Astrocyte (in vitro differentiated cells and primary cell): ENCODE data around the gene ST3GAL4. TPM values are rescaled to one million over a fixed set of nuclear protein-coding genes. Genes with fewer than 3 reads are reported as not detected.
"Not testable (repeated sequence)": the region's sequence is repeated elsewhere in the genome, so short reads cannot be mapped to it uniquely, and the experiment has no call there.

Source experiments
- DNase-seq: peaks from one replicate; pipeline ENCODE4 v3.0.0-alpha.2; 2010; ENCODE audit warnings: low read depth
- FAIRE-seq: peaks from 2 replicates; lab custom pipeline; 2011; peaks lifted over from hg19 to GRCh38; lab: Jason Lieb, UNC
- H2AFZ ChIP-seq: 2 replicates; pipeline ENCODE4 v1.6.0; 2012; ENCODE audit warnings: low read depth, low read length, inconsistent platforms
- H3K27ac ChIP-seq: 2 replicates; pipeline ENCODE4 v1.5.1; 2011; ENCODE audit warnings: low read depth, low read length, inconsistent platforms
- H3K27me3 ChIP-seq: 2 replicates; pipeline ENCODE4 v1.6.0; 2011; ENCODE audit warnings: low read length, inconsistent platforms; ENCODE audit not compliant: insufficient read depth
- H3K36me3 ChIP-seq: 2 replicates; pipeline ENCODE4 v1.5.1; 2011; ENCODE audit warnings: low read length, inconsistent platforms; ENCODE audit not compliant: insufficient read depth
- H3K4me1 ChIP-seq: 2 replicates; pipeline ENCODE4 v1.5.1; 2011; ENCODE audit warnings: low read length, inconsistent platforms; ENCODE audit not compliant: insufficient read depth
- H3K4me2 ChIP-seq: 2 replicates; pipeline ENCODE4 v1.6.0; 2012; ENCODE audit warnings: low read length, inconsistent platforms
- H3K4me3 ChIP-seq: 2 replicates; pipeline ENCODE4 v1.5.1; 2011; ENCODE audit warnings: low read depth, mild to moderate bottlenecking, low read length, inconsistent platforms; ENCODE audit not compliant: insufficient read depth
- H3K79me2 ChIP-seq: 2 replicates; pipeline ENCODE4 v1.6.0; 2012; ENCODE audit warnings: mild to moderate bottlenecking, low read length, inconsistent platforms; ENCODE audit not compliant: insufficient read depth
- H3K9ac ChIP-seq: 2 replicates; pipeline ENCODE4 v1.6.0; 2012; ENCODE audit warnings: mild to moderate bottlenecking, low read length, inconsistent platforms
- H3K9me3 ChIP-seq: 2 replicates; pipeline ENCODE4 v1.5.1; 2012; ENCODE audit warnings: low read depth, mild to moderate bottlenecking, low read length, inconsistent platforms; ENCODE audit not compliant: insufficient read depth
- H4K20me1 ChIP-seq: 2 replicates; pipeline ENCODE4 v1.6.0; 2012; ENCODE audit warnings: low read length, inconsistent platforms; ENCODE audit not compliant: insufficient read depth
- H3K27ac Mint-ChIP-seq: one replicate; pipeline ENCODE4 v1.8.0; 2021; ENCODE audit warnings: mild to moderate bottlenecking, mixed read lengths; ENCODE audit not compliant: unreplicated experiment
- H3K27me3 Mint-ChIP-seq: one replicate; pipeline ENCODE4 v1.8.0; 2021; ENCODE audit warnings: low read depth, mixed read lengths; ENCODE audit not compliant: unreplicated experiment
- H3K36me3 Mint-ChIP-seq: one replicate; pipeline ENCODE4 v1.8.0; 2021; ENCODE audit warnings: low read depth, mixed read lengths; ENCODE audit not compliant: unreplicated experiment
- H3K4me1 Mint-ChIP-seq: one replicate; pipeline ENCODE4 v1.8.0; 2021; ENCODE audit warnings: low read depth, mixed read lengths; ENCODE audit not compliant: unreplicated experiment
- H3K4me3 Mint-ChIP-seq: one replicate; pipeline ENCODE4 v1.8.0; 2021; ENCODE audit warnings: mild to moderate bottlenecking, moderate library complexity, mixed read lengths; ENCODE audit not compliant: unreplicated experiment
- H3K9me3 Mint-ChIP-seq: one replicate; pipeline ENCODE4 v1.8.0; 2021; ENCODE audit warnings: mild to moderate bottlenecking, mixed read lengths; ENCODE audit not compliant: unreplicated experiment
- CTCF ChIP-seq: IDR thresholded peaks from 2 replicates; pipeline ENCODE4 v1.5.1; 2011; ENCODE audit warnings: low read depth, mild to moderate bottlenecking, inconsistent platforms, low read length, moderate library complexity; ENCODE audit not compliant: insufficient read depth
- EZH2 ChIP-seq: IDR thresholded peaks from 2 replicates; pipeline ENCODE4 v1.6.1; 2012; ENCODE audit warnings: mild to moderate bottlenecking, low read length, inconsistent platforms; ENCODE audit not compliant: insufficient read depth
- total RNA-seq: library from RNA; stranded (reverse); gene quantifications from 2 replicates; pipeline ENCODE4 v1.2.1, GENCODE V29; 2021

The ST3GAL4 gene
- total RNA-seq, 1 donor from 2014 or later = 12.2 TPM

DNA sequence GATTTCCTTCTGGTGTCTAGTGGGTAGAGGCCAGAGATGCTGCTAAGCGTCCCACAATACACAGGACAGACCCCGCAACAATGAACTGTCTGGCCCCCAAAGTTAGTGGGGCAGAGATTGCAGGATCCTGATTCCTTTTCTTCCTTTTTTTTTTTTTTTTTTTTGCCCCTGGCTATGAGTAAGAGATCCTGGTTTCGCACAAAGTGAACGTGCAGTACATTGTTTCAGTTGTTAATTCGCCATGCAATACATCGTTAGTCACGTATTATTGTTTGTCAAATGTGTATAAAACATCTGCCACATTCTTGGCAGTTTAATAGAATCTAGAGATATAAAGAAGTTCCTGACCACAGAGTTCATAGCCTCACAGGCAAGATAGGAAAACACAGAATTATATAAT, 20.2 kb downstream of the ST3GAL4 start:
- H3K9me3 Mint-ChIP-seq = no peaks in the 10 kb centered on the region
- Histone ChIP-seq H3K4me3 (no peak overlapping the region), H4K20me1 (peaks cover 55% of the 10 kb centered on the region), H2AFZ (no peak overlapping the region), H3K9ac (no peak overlapping the region), H3K4me1 (peaks cover 5% of the 10 kb centered on the region), H3K79me2 (peaks cover 7% of the 10 kb centered on the region), H3K4me2 (peak overlapping the region; percentile 4), H3K27me3 (no peaks in the 10 kb centered on the region), H3K9me3 (no peaks in the 10 kb centered on the region), H3K36me3 (no peaks in the 10 kb centered on the region), H3K27ac (no peak overlapping the region)
- no peaks in the 10 kb centered on the region for H3K27me3 Mint-ChIP-seq
- no peak for FAIRE-seq
- peaks cover 13% of the 10 kb centered on the region for H3K4me1 Mint-ChIP-seq
- TF ChIP-seq CTCF = no peak
- TF ChIP-seq EZH2 = no peak
- H3K27ac Mint-ChIP-seq = no peak overlapping the region
- peak; percentile 60 for DNase-seq
- no peak overlapping the region for H3K4me3 Mint-ChIP-seq
- H3K36me3 Mint-ChIP-seq = no peaks in the 10 kb centered on the region

- Histone ChIP-seq H2AFZ (no peak overlapping the region), H3K79me2 (no peaks in the 10 kb centered on the region), H3K9ac (no peak overlapping the region), H3K4me1 (no peaks in the 10 kb centered on the region), H3K27me3 (no peaks in the 10 kb centered on the region), H3K36me3 (no peaks in the 10 kb centered on the region), H3K4me3 (no peak overlapping the region), H3K27ac (no peak overlapping the region), H4K20me1 (peaks cover 39% of the 10 kb centered on the region), H3K4me2 (no peak overlapping the region), H3K9me3 (no peaks in the 10 kb centered on the region)
- no peak overlapping the region for H3K4me3 Mint-ChIP-seq
- no peaks in the 10 kb centered on the region for H3K36me3 Mint-ChIP-seq
- TF ChIP-seq CTCF (no peak), EZH2 (no peak)
- H3K27ac Mint-ChIP-seq = no peak overlapping the region
- no peaks in the 10 kb centered on the region for H3K9me3 Mint-ChIP-seq
- DNase-seq = no peak
- peaks cover 3% of the 10 kb centered on the region for H3K4me1 Mint-ChIP-seq
- FAIRE-seq = no peak
- no peaks in the 10 kb centered on the region for H3K27me3 Mint-ChIP-seq
Measured at GRCh38 chr11:126378763-126379162, 23.3 kb downstream of the ST3GAL4 start.

DNA sequence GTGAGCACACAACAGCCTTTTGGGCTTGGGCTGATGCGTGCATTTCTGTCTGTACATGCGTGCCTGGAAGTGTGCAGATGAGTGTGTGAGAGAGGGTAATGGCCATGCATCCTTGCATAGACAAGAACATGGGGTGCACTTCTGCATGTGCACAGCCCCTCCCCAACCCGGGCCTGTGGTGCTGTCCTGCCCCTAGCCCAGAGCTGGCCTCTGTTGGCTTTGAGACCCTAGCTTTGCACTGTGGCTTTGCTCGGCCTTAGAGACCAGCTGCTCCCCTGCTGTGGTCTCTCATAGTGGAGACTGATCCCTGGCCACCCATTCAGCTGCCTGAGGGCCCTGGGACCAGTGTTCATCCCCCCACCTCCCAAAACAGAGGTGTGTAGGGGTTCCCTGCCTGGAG, 25.4 kb downstream of the ST3GAL4 start:
- H3K79me2 ChIP-seq = no peaks in the 10 kb centered on the region
- H3K4me1 Mint-ChIP-seq = no peaks in the 10 kb centered on the region
- no peak for FAIRE-seq

DNA sequence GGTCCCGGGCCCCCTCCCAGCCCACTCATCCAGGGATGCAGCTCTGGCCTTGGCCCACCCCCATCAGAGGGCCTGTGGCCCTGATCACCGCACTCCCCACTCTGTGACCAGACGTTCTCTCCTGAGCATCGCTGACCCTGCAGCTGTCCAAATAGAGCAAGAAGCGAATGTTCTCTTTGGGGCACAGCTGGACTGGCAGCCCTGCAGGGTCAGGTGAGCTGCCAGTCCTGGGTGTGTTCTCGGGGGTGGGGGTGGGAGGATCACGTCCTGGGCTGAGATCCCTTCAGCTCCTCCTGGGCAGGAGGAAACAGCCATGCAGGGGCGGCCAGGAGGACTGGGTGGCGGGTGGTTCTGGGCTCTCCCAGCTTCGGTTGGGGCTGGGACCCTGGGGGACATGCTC, 26.5 kb downstream of the ST3GAL4 start:
- H3K79me2 ChIP-seq, H2AFZ ChIP-seq, H3K9ac ChIP-seq, H3K4me2 ChIP-seq, H3K36me3 ChIP-seq, H3K9me3 ChIP-seq, H3K4me1 ChIP-seq, DNase-seq, H3K4me3 ChIP-seq, H3K4me3 Mint-ChIP-seq, H3K27me3 ChIP-seq, FAIRE-seq, H3K27ac ChIP-seq, H3K4me1 Mint-ChIP-seq, H3K36me3 Mint-ChIP-seq, H3K27me3 Mint-ChIP-seq, H3K27ac Mint-ChIP-seq, H3K9me3 Mint-ChIP-seq: not testable (repeated sequence)
- peaks cover 25% of the 10 kb centered on the region for H4K20me1 ChIP-seq

More for the DNA sequence above, 25.4 kb downstream of the ST3GAL4 start:
- Histone ChIP-seq H3K36me3 (no peaks in the 10 kb centered on the region), H3K4me1 (no peaks in the 10 kb centered on the region), H3K27me3 (no peaks in the 10 kb centered on the region), H3K9me3 (no peaks in the 10 kb centered on the region), H4K20me1 (peaks cover 24% of the 10 kb centered on the region), H2AFZ (no peak overlapping the region), H3K4me2 (no peak overlapping the region), H3K9ac (no peak overlapping the region), H3K4me3 (no peak overlapping the region), H3K27ac (no peak overlapping the region)
- Mint-ChIP-seq H3K27ac (no peak overlapping the region), H3K27me3 (no peaks in the 10 kb centered on the region), H3K36me3 (no peaks in the 10 kb centered on the region), H3K9me3 (no peaks in the 10 kb centered on the region), H3K4me3 (no peak overlapping the region)
- DNase-seq = no peak
- no peak for TF ChIP-seq EZH2
- no peak for TF ChIP-seq CTCF
